IMR-90 (cell line): ENCODE data around the gene SNTG2. TPM values are rescaled to one million over a fixed set of nuclear protein-coding genes. Genes with fewer than 3 reads are reported as not detected.

Experiments used
- ATAC-seq: fragments of 200-7000 bp; cut with Tn5 transposase; 2 replicates; pipeline ENCODE4 v1.9.1; 2020; ENCODE audit warnings: low read depth, mild to moderate bottlenecking, moderate library complexity
- BruUV-seq: library from RNA; stranded (reverse); fragments of 400-500 nt; replicated peaks from 2 replicates; lab custom pipeline; 2021; lab: Mats Ljungman, UMichigan
- CTCF ChIA-PET: fragments of 300-600 bp; formaldehyde crosslinking; extraction: SDS; loops from one replicate; lab custom pipeline; 2021; ENCODE audit warnings: antibody characterized with exemption; lab: Yijun Ruan, JAX
- POLR2A ChIA-PET: fragments of 300-600 bp; sonication (Branson Sonifier 250); formaldehyde crosslinking; loops from one replicate; lab custom pipeline; 2022; ENCODE audit warnings: antibody characterized with exemption; ENCODE audit not compliant: unreplicated experiment; lab: Charles Lee
- DNase-seq: peaks from one replicate; pipeline ENCODE4 v3.0.0; 2013
- H2AFZ ChIP-seq: replicated peaks from 2 replicates; pipeline ENCODE3; 2013; ENCODE audit warnings: low read length, mild to moderate bottlenecking; ENCODE audit not compliant: poor library complexity
- H2AK5ac ChIP-seq: 2 replicates; pipeline ENCODE4 v1.6.1; 2013; ENCODE audit warnings: low read depth, low read length, inconsistent platforms
- H2AK9ac ChIP-seq: replicated peaks from 2 replicates; pipeline ENCODE3; 2013; ENCODE audit warnings: mild to moderate bottlenecking, low read depth, low read length, moderate library complexity; ENCODE audit not compliant: poor library complexity
- H2BK120ac ChIP-seq: 2 replicates; pipeline ENCODE4 v1.6.1; 2013; ENCODE audit warnings: low read depth, low read length, inconsistent platforms
- H2BK15ac ChIP-seq: 3 replicates; pipeline ENCODE4 v1.6.1; 2013; ENCODE audit warnings: low read depth, low read length, inconsistent platforms
- H2BK20ac ChIP-seq: 2 replicates; pipeline ENCODE4 v1.6.1; 2013; ENCODE audit warnings: low read depth, mild to moderate bottlenecking, inconsistent platforms, low read length, moderate library complexity
- H2BK5ac ChIP-seq: 2 replicates; pipeline ENCODE4 v1.6.1; 2013; ENCODE audit warnings: mild to moderate bottlenecking, low read depth, low read length, inconsistent platforms; ENCODE audit not compliant: poor library complexity, severe bottlenecking
- H3K14ac ChIP-seq: replicated peaks from 2 replicates; pipeline ENCODE4 v1.6.1; 2013; ENCODE audit warnings: low read depth, low read length, inconsistent platforms
- H3K18ac ChIP-seq: 2 replicates; pipeline ENCODE4 v1.6.1; 2013; ENCODE audit warnings: low read depth, low read length, control low read depth
- H3K23ac ChIP-seq: 2 replicates; pipeline ENCODE4 v1.6.1; 2013; ENCODE audit warnings: low read depth, low read length, inconsistent platforms
- H3K27ac ChIP-seq: 2 replicates; pipeline ENCODE4 v1.5.1; 2013; ENCODE audit warnings: mild to moderate bottlenecking, control low read depth, low read length; ENCODE audit not compliant: insufficient read depth
- H3K27me3 ChIP-seq: 2 replicates; pipeline ENCODE4 v1.6.1; 2013; ENCODE audit warnings: low read length; ENCODE audit not compliant: control insufficient read depth, insufficient read depth
- H3K36me3 ChIP-seq: 2 replicates; pipeline ENCODE4 v1.6.1; 2013; ENCODE audit warnings: low read length, mixed read lengths; ENCODE audit not compliant: control insufficient read depth, insufficient read depth
- H3K4ac ChIP-seq: 2 replicates; pipeline ENCODE4 v1.6.1; 2013; ENCODE audit warnings: low read depth, low read length, inconsistent platforms
- H3K4me1 ChIP-seq: 2 replicates; pipeline ENCODE4 v1.6.1; 2013; ENCODE audit warnings: low read length, mixed read lengths; ENCODE audit not compliant: control insufficient read depth, insufficient read depth
- H3K4me2 ChIP-seq: 2 replicates; pipeline ENCODE4 v1.6.1; 2013; ENCODE audit warnings: low read depth, mild to moderate bottlenecking, control low read depth, low read length, moderate library complexity
- H3K4me3 ChIP-seq: 2 replicates; pipeline ENCODE4 v1.5.1; 2013; ENCODE audit warnings: low read depth, mild to moderate bottlenecking, control low read depth, low read length, moderate library complexity; ENCODE audit not compliant: insufficient read depth
- H3K56ac ChIP-seq: 2 replicates; pipeline ENCODE4 v1.6.1; 2013; ENCODE audit warnings: low read length, inconsistent platforms; ENCODE audit not compliant: insufficient read depth; ENCODE audit errors: extremely low read depth
- H3K79me1 ChIP-seq, 2 experiments: 2 replicates each; pipeline ENCODE4 v1.6.1; 2013; ENCODE audit warnings: low read length in 2 of 2, inconsistent platforms in 1 of 2, low read depth in 1 of 2
- H3K9ac ChIP-seq: 2 replicates; pipeline ENCODE4 v1.6.1; 2013; ENCODE audit warnings: low read depth, low read length, control low read depth
- H3K9me1 ChIP-seq: 2 replicates; pipeline ENCODE4 v1.6.1; 2013; ENCODE audit warnings: low read length, inconsistent platforms; ENCODE audit not compliant: insufficient read depth
- H3K9me3 ChIP-seq: 2 replicates; pipeline ENCODE4 v1.6.1; 2013; ENCODE audit warnings: low read length; ENCODE audit not compliant: control insufficient read depth, insufficient read depth
- H4K20me1 ChIP-seq: 2 replicates; pipeline ENCODE4 v1.6.1; 2013; ENCODE audit warnings: low read length, inconsistent platforms; ENCODE audit not compliant: insufficient read depth
- H4K5ac ChIP-seq: 2 replicates; pipeline ENCODE4 v1.6.1; 2013; ENCODE audit warnings: mild to moderate bottlenecking, low read depth, low read length, control low read depth
- H4K8ac ChIP-seq, 2 experiments: 2 replicates each; pipeline ENCODE4 v1.6.1; 2013; ENCODE audit warnings: low read depth in 2 of 2, low read length in 2 of 2, control low read depth in 1 of 2, inconsistent platforms in 1 of 2
- H4K91ac ChIP-seq: 2 replicates; pipeline ENCODE4 v1.6.1; 2013; ENCODE audit warnings: low read depth, low read length, inconsistent platforms; ENCODE audit not compliant: insufficient read depth
- CHD1 ChIP-seq: IDR thresholded peaks from 2 replicates; pipeline ENCODE4 v1.6.1; 2012; ENCODE audit warnings: low read depth, low read length, improper control_type of control experiment
- CTCF ChIP-seq: conservative IDR thresholded peaks from 2 replicates; pipeline ENCODE4 v1.5.1; 2012; ENCODE audit warnings: mild to moderate bottlenecking, low read depth, low read length, improper control_type of control experiment
- ELK1 ChIP-seq: fragments of 150-350 bp; IDR thresholded peaks from 2 replicates; pipeline ENCODE4 v1.6.1; 2016; ENCODE audit warnings: low read depth, mild to moderate bottlenecking, low read length, moderate library complexity, borderline replicate concordance
- MXI1 ChIP-seq: IDR thresholded peaks from 2 replicates; pipeline ENCODE4 v1.6.1; 2012; ENCODE audit warnings: low read depth, mild to moderate bottlenecking, low read length, moderate library complexity, borderline replicate concordance
- RAD21 ChIP-seq: IDR thresholded peaks from 2 replicates; pipeline ENCODE4 v1.6.1; 2012; ENCODE audit warnings: low read length, improper control_type of control experiment
- RCOR1 ChIP-seq: IDR thresholded peaks from 2 replicates; pipeline ENCODE4 v1.6.1; 2012; ENCODE audit warnings: mild to moderate bottlenecking, low read length, improper control_type of control experiment; ENCODE audit not compliant: insufficient replicate concordance
- RFX5 ChIP-seq: IDR thresholded peaks from 2 replicates; pipeline ENCODE4 v1.8.0; 2012; ENCODE audit warnings: low read depth, mild to moderate bottlenecking, low read length, moderate library complexity
- SMC3 ChIP-seq: fragments of 150-350 bp; IDR thresholded peaks from 2 replicates; pipeline ENCODE4 v1.6.1; 2016; ENCODE audit warnings: low read depth, mild to moderate bottlenecking, antibody characterized with exemption, low read length, moderate library complexity
- USF2 ChIP-seq: fragments of 150-350 bp; IDR thresholded peaks from 2 replicates; pipeline ENCODE4 v1.6.1; 2017; ENCODE audit warnings: mild to moderate bottlenecking, antibody characterized with exemption, low read length, low read depth
- WGBS, 2 experiments: methylation state at CpG; one replicate each; pipeline versions ENCODE4 v1.1.5 to v1.1.7; 2013; ENCODE audit warnings: missing lambda C conversion rate in 2 of 2; ENCODE audit not compliant: insufficient read length in 1 of 2; ENCODE audit errors: extremely low coverage in 2 of 2; 5-methylcytosine and 5-hydroxymethylcytosine counted together
- dilution Hi-C: fragments of 300-500 bp; cut with HindIII; formaldehyde crosslinking; loops from one replicate; pipeline ENCODE4 v1.14.3; 2018; ENCODE audit warnings: low sequenced_read_pairs; ENCODE audit not compliant: unreplicated experiment
- in situ Hi-C: fragments of 300-500 bp; cut with MboI; formaldehyde crosslinking; loops from 3 replicates; pipeline ENCODE4 v1.14.3; 2019; ENCODE audit warnings: low sequenced_read_pairs, inconsistent platforms, mixed read lengths
- intact Hi-C: fragments of 100-400 bp; cut with micrococcal nuclease; formaldehyde crosslinking; loops from 2 replicates; pipeline ENCODE4 v1.10.0; 2022
- polyA plus RNA-seq, 3 experiments: library from polyadenylated mRNA; depleted of rRNA; stranded (reverse); fragments of >200 nt; gene quantifications; 2 replicates each; pipeline ENCODE4 v1.2.3, GENCODE V29; 2012; ENCODE audit warnings: low replicate concordance in 1 of 3
- total RNA-seq: library from RNA; depleted of rRNA; stranded (reverse); fragments of >200 nt; gene quantifications from 2 replicates; pipeline ENCODE4 v1.2.3, GENCODE V29; 2012

SNTG2 gene
- total and polyA plus RNA-seq, 2 of the 4 experiments (the other 2 are of a cell fraction) = under 0.01 to 0.17 TPM

- dilution Hi-C loops (no loop called here), in situ Hi-C loops (no loop called here), intact Hi-C loops (no loop called here)
- H2BK15ac ChIP-seq = no peak overlapping the region
- H3K23ac ChIP-seq = no peak overlapping the region
- no peak overlapping the region for H3K9ac ChIP-seq
- H3K27ac ChIP-seq = no peak overlapping the region
- no peak overlapping the region for H4K8ac ChIP-seq
- 20% methylated on average over 1 of the region's 8 CpGs; no CpG with 5 or more reads in 1 of the 2 experiments for WGBS, 2 experiments
- no peak overlapping the region for H3K14ac ChIP-seq
- no peak overlapping the region for H4K5ac ChIP-seq
- no peak overlapping the region for H2BK20ac ChIP-seq
- no peaks in the 10 kb centered on the region for H3K27me3 ChIP-seq
- no peaks in the 10 kb centered on the region for H3K9me1 ChIP-seq
- H4K20me1 ChIP-seq = no peaks in the 10 kb centered on the region
- no TSS peak for BruUV-seq
- CTCF ChIA-PET = no interaction called here
- no peak overlapping the region for H3K4ac ChIP-seq
- peaks cover 10% of the 10 kb centered on the region for H3K9me3 ChIP-seq
- H2AFZ ChIP-seq = no peak overlapping the region
- H2AK9ac ChIP-seq = no peak overlapping the region
- H3K56ac ChIP-seq = no peak overlapping the region
- H3K4me1 ChIP-seq = no peaks in the 10 kb centered on the region
- H3K4me2 ChIP-seq = no peak overlapping the region
- ATAC-seq (no peak), DNase-seq (no peak)
- POLR2A ChIA-PET = no interaction called here
- no peak overlapping the region for H3K4me3 ChIP-seq
- H3K18ac ChIP-seq = no peak overlapping the region
- H3K79me1 ChIP-seq = no peaks in the 10 kb centered on the region
- no peak overlapping the region for H2AK5ac ChIP-seq
- H3K36me3 ChIP-seq = no peaks in the 10 kb centered on the region
- no peak overlapping the region for H4K91ac ChIP-seq
- H2BK120ac ChIP-seq = no peak overlapping the region
- TF ChIP-seq CTCF (no peak), MXI1 (no peak), USF2 (no peak), RAD21 (no peak), RCOR1 (no peak), SMC3 (no peak), RFX5 (no peak), CHD1 (no peak), ELK1 (no peak)
- no peak overlapping the region for H2BK5ac ChIP-seq
Measured at GRCh38 chr2:923832-924601, 26.6 kb upstream of the SNTG2 start.
